ENCODE data around the gene ZNF558.

Gene ZNF558

DNA sequence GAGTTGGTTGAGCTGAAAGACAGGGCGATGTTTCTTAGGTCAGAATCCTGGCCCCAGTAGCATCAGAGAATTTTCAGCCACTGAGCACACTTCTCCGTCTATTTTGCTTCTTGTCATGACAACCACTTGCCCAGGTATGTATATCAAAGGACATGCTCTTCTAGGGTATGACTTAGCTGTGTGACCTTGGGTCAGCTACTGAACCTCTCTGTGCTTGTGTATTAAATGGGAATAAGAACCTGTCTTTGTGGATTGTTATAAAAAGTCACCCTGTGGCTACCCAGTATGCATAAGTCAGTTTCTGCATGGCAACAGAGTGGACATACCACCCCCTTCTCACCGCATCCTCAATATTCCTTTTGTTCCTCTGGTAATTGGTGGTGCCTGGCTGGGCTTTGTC lies 26.2 kb upstream of the ZNF558 start:
- Histone ChIP-seq H2BK15ac (replicated peaks; ENCODE audit: low read depth) (no peak overlapping the region), H3K4me1 (ENCODE audit: control insufficient read depth, low read depth, low read length) (no peaks in the 10 kb centered on the region), H3K56ac (ENCODE audit: low read length) (no peak overlapping the region), H3K79me2 (ENCODE audit: control insufficient read depth, insufficient read depth, low read length) (no peaks in the 10 kb centered on the region), H2BK120ac (ENCODE audit: low read depth, low read length) (no peak overlapping the region), H2AK5ac (ENCODE audit: low read length) (no peak overlapping the region), H3K36me3 (ENCODE audit: control insufficient read depth, insufficient read depth, low read length) (no peaks in the 10 kb centered on the region), H3K4me3 (ENCODE audit: low read length) (no peak overlapping the region), H3K4me2 (ENCODE audit: low read length) (no peak overlapping the region), H3K27me3 (ENCODE audit: insufficient read depth, low read length, poor library complexity) (no peaks in the 10 kb centered on the region), H3K79me1 (ENCODE audit: low read length) (no peaks in the 10 kb centered on the region), H3K9ac (ENCODE audit: low read length) (no peak overlapping the region), H4K5ac (ENCODE audit: low read length) (no peak overlapping the region), H3K4ac (ENCODE audit: low read depth, low read length) (no peak overlapping the region), H3K23ac (ENCODE audit: low read length) (no peak overlapping the region), H3K27ac (ENCODE audit: low read depth, low read length) (no peak overlapping the region), H4K8ac (ENCODE audit: low read depth, low read length) (no peak overlapping the region), H2BK5ac (ENCODE audit: low read length) (no peak overlapping the region), H3K18ac (ENCODE audit: low read length) (no peak overlapping the region)
- no CpG with 5 or more reads among the region's 3 CpGs for WGBS (ENCODE audit: extremely low coverage, insufficient coverage, low lambda C conversion rate)
- DNase-seq = no peak

DNA sequence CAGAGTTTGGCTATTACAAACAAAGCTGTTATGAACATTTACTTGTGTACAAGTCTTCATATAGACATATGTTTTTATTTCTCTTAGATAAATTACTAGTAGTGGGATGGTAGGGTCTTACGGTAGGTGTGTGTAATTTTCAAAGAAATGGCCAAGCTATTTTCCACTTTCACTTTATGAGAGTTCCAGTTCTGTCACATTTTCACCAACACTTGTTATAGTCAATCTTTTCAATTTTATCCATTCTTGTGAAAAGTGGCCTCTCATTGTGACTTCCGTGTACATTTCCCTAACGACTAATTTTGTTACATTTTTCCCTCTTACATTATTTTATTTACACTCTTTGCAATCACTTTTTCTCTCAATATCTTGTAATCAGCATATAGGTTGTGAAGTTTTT lies 18.4 kb upstream of the ZNF558 start:
- Histone ChIP-seq H3K27me3 (ENCODE audit: insufficient read depth, low read length, poor library complexity) (no peaks in the 10 kb centered on the region), H2BK15ac (replicated peaks; ENCODE audit: low read depth) (no peak overlapping the region), H3K9ac (ENCODE audit: low read length) (no peak overlapping the region), H3K36me3 (ENCODE audit: control insufficient read depth, insufficient read depth, low read length) (no peaks in the 10 kb centered on the region), H3K4me1 (ENCODE audit: control insufficient read depth, low read depth, low read length) (no peaks in the 10 kb centered on the region), H3K4me3 (ENCODE audit: low read length) (no peak overlapping the region), H3K56ac (ENCODE audit: low read length) (no peak overlapping the region), H3K27ac (ENCODE audit: low read depth, low read length) (no peak overlapping the region), H3K4ac (ENCODE audit: low read depth, low read length) (no peak overlapping the region), H3K18ac (ENCODE audit: low read length) (no peak overlapping the region), H4K5ac (ENCODE audit: low read length) (no peak overlapping the region), H3K79me1 (ENCODE audit: low read length) (no peaks in the 10 kb centered on the region), H2AK5ac (ENCODE audit: low read length) (no peak overlapping the region), H2BK5ac (ENCODE audit: low read length) (no peak overlapping the region), H4K8ac (ENCODE audit: low read depth, low read length) (no peak overlapping the region), H3K23ac (ENCODE audit: low read length) (no peak overlapping the region), H3K79me2 (ENCODE audit: control insufficient read depth, insufficient read depth, low read length) (no peaks in the 10 kb centered on the region), H2BK120ac (ENCODE audit: low read depth, low read length) (no peak overlapping the region), H3K4me2 (ENCODE audit: low read length) (no peak overlapping the region)
- 100% methylated on average over 2 of the region's 3 CpGs for WGBS (ENCODE audit: extremely low coverage, insufficient coverage, low lambda C conversion rate)
- no peak for DNase-seq

DNA sequence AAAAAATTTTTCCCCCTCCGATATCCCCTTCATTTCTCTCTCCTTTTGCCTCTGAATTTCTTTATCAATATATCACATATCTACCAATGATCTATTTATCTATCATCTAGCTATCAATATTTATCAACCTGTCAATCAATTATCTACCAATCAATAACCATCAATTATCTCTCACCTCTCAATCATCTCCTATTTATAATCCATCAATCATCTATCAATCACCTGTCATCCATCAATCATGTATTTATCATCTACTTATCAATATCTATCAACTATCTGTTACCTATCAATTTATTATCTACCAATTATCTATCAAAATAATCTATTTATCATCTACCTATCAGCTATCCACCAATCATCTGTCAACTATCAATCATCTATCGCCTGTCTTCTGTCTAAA lies 17.1 kb upstream of the ZNF558 start:
- Histone ChIP-seq H3K4me3 (ENCODE audit: low read length) (no peak overlapping the region), H4K8ac (ENCODE audit: low read depth, low read length) (no peak overlapping the region), H3K36me3 (ENCODE audit: control insufficient read depth, insufficient read depth, low read length) (no peaks in the 10 kb centered on the region), H2BK15ac (replicated peaks; ENCODE audit: low read depth) (no peak overlapping the region), H3K9ac (ENCODE audit: low read length) (no peak overlapping the region), H3K79me1 (ENCODE audit: low read length) (no peaks in the 10 kb centered on the region), H3K79me2 (ENCODE audit: control insufficient read depth, insufficient read depth, low read length) (no peaks in the 10 kb centered on the region), H3K56ac (ENCODE audit: low read length) (no peak overlapping the region), H2BK5ac (ENCODE audit: low read length) (no peak overlapping the region), H3K23ac (ENCODE audit: low read length) (no peak overlapping the region), H3K27me3 (ENCODE audit: insufficient read depth, low read length, poor library complexity) (no peaks in the 10 kb centered on the region), H2AK5ac (ENCODE audit: low read length) (no peak overlapping the region), H3K4me1 (ENCODE audit: control insufficient read depth, low read depth, low read length) (no peaks in the 10 kb centered on the region), H3K18ac (ENCODE audit: low read length) (no peak overlapping the region), H3K4me2 (ENCODE audit: low read length) (no peak overlapping the region), H3K27ac (ENCODE audit: low read depth, low read length) (no peak overlapping the region), H2BK120ac (ENCODE audit: low read depth, low read length) (no peak overlapping the region), H4K5ac (ENCODE audit: low read length) (no peak overlapping the region), H3K4ac (ENCODE audit: low read depth, low read length) (no peak overlapping the region)
- 100% methylated on average over 2 of the region's 2 CpGs for whole genome bisulfite sequencing (ENCODE audit: extremely low coverage, insufficient coverage, low lambda C conversion rate)
- DNase-seq = no peak

- DNase-seq = no peak
- Histone ChIP-seq H2BK15ac (replicated peaks; ENCODE audit: low read depth) (no peak overlapping the region), H2AK5ac (ENCODE audit: low read length) (no peak overlapping the region), H4K8ac (ENCODE audit: low read depth, low read length) (no peak overlapping the region), H2BK120ac (ENCODE audit: low read depth, low read length) (no peak overlapping the region), H3K9ac (ENCODE audit: low read length) (no peak overlapping the region), H3K79me1 (ENCODE audit: low read length) (no peaks in the 10 kb centered on the region), H3K4ac (ENCODE audit: low read depth, low read length) (no peak overlapping the region), H3K4me3 (ENCODE audit: low read length) (no peak overlapping the region), H3K4me2 (ENCODE audit: low read length) (no peak overlapping the region), H3K4me1 (ENCODE audit: control insufficient read depth, low read depth, low read length) (no peaks in the 10 kb centered on the region), H3K18ac (ENCODE audit: low read length) (no peak overlapping the region), H2BK5ac (ENCODE audit: low read length) (no peak overlapping the region), H4K5ac (ENCODE audit: low read length) (no peak overlapping the region), H3K23ac (ENCODE audit: low read length) (no peak overlapping the region), H3K56ac (ENCODE audit: low read length) (no peak overlapping the region), H3K79me2 (ENCODE audit: control insufficient read depth, insufficient read depth, low read length) (no peaks in the 10 kb centered on the region), H3K27me3 (ENCODE audit: insufficient read depth, low read length, poor library complexity) (no peaks in the 10 kb centered on the region), H3K36me3 (ENCODE audit: control insufficient read depth, insufficient read depth, low read length) (no peaks in the 10 kb centered on the region), H3K27ac (ENCODE audit: low read depth, low read length) (no peak overlapping the region)
- WGBS (ENCODE audit: extremely low coverage, insufficient coverage, low lambda C conversion rate) = no CpG with 5 or more reads among the region's 3 CpGs
These were observed 14.7 kb upstream of the ZNF558 start for GRCh38 chr19:8846819-8847218.

DNA sequence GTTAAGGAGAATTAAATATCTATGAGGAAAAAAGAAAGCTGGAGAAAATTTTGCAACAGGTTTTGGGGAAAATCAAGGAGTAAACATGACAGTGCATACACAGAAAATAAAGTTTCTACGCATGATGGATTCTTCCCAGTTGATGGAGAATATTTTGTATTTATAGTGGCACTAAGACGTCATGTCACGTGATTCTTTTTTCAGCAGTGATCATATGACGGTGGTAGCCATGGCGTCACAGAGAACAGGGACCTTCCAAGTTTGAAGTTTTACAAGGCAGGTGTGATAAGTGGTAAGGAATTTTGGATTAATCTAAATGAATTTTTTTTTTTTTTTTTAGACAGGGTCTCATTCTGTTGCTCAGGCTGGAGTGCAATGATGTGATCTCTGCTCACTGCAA lies 8.6 kb upstream of the ZNF558 start:
- Histone ChIP-seq H3K9ac (ENCODE audit: low read length) (no peak overlapping the region), H3K4ac (ENCODE audit: low read depth, low read length) (no peak overlapping the region), H3K4me3 (ENCODE audit: low read length) (no peak overlapping the region), H3K79me2 (ENCODE audit: control insufficient read depth, insufficient read depth, low read length) (no peaks in the 10 kb centered on the region), H2AK5ac (ENCODE audit: low read length) (no peak overlapping the region), H3K4me1 (ENCODE audit: control insufficient read depth, low read depth, low read length) (no peaks in the 10 kb centered on the region), H3K18ac (ENCODE audit: low read length) (no peak overlapping the region), H3K56ac (ENCODE audit: low read length) (no peak overlapping the region), H4K8ac (ENCODE audit: low read depth, low read length) (no peak overlapping the region), H4K5ac (ENCODE audit: low read length) (no peak overlapping the region), H3K36me3 (ENCODE audit: control insufficient read depth, insufficient read depth, low read length) (no peaks in the 10 kb centered on the region), H3K4me2 (ENCODE audit: low read length) (no peak overlapping the region), H3K27me3 (ENCODE audit: insufficient read depth, low read length, poor library complexity) (no peaks in the 10 kb centered on the region), H3K23ac (ENCODE audit: low read length) (no peak overlapping the region), H2BK120ac (ENCODE audit: low read depth, low read length) (no peak overlapping the region), H2BK5ac (ENCODE audit: low read length) (no peak overlapping the region), H3K27ac (ENCODE audit: low read depth, low read length) (no peak overlapping the region), H3K79me1 (ENCODE audit: low read length) (no peaks in the 10 kb centered on the region), H2BK15ac (replicated peaks; ENCODE audit: low read depth) (no peak overlapping the region)
- no peak for DNase-seq
- WGBS (ENCODE audit: extremely low coverage, insufficient coverage, low lambda C conversion rate) = no CpG with 5 or more reads among the region's 5 CpGs

DNA sequence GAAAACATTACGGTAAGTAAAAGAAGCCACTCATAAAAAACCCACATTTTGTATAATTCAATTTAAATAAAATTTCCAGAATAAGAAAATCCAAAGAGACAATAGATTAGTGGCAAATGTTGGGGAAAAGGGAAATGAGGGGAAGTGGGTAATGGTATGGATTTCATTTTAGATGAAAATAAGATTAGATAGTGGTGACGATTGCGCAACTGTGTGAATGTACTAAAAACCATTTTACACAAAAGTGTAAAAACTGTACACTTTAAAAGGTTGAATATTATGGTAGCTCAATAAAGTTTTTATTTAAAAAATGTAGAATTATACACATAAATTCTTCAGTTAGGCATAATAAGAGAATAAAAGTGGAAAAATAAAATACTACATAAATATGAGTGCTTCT lies 3.8 kb upstream of the ZNF558 start:
- Histone ChIP-seq H3K56ac (ENCODE audit: low read length) (no peak overlapping the region), H3K4me3 (ENCODE audit: low read length) (no peak overlapping the region), H4K8ac (ENCODE audit: low read depth, low read length) (no peak overlapping the region), H2BK5ac (ENCODE audit: low read length) (no peak overlapping the region), H3K9ac (ENCODE audit: low read length) (no peak overlapping the region), H3K36me3 (ENCODE audit: control insufficient read depth, insufficient read depth, low read length) (no peaks in the 10 kb centered on the region), H2BK120ac (ENCODE audit: low read depth, low read length) (no peak overlapping the region), H3K79me2 (ENCODE audit: control insufficient read depth, insufficient read depth, low read length) (no peaks in the 10 kb centered on the region), H3K23ac (ENCODE audit: low read length) (no peak overlapping the region), H3K4ac (ENCODE audit: low read depth, low read length) (no peak overlapping the region), H3K18ac (ENCODE audit: low read length) (no peak overlapping the region), H3K27me3 (ENCODE audit: insufficient read depth, low read length, poor library complexity) (no peaks in the 10 kb centered on the region), H2AK5ac (ENCODE audit: low read length) (no peak overlapping the region), H3K4me2 (ENCODE audit: low read length) (no peak overlapping the region), H4K5ac (ENCODE audit: low read length) (no peak overlapping the region), H2BK15ac (replicated peaks; ENCODE audit: low read depth) (no peak overlapping the region), H3K79me1 (ENCODE audit: low read length) (no peaks in the 10 kb centered on the region), H3K4me1 (ENCODE audit: control insufficient read depth, low read depth, low read length) (no peaks in the 10 kb centered on the region), H3K27ac (ENCODE audit: low read depth, low read length) (no peak overlapping the region)
- DNase-seq = no peak
- WGBS (ENCODE audit: extremely low coverage, insufficient coverage, low lambda C conversion rate) = 100% methylated on average over 2 of the region's 3 CpGs
